Aorta (tissue), 5 donors: Measurements from ENCODE around the gene EIPR1. TPM values are rescaled to one million over a fixed set of nuclear protein-coding genes. Genes with fewer than 3 reads are reported as not detected.

Experiments used
- ATAC-seq: fragments of 200-7000 bp; cut with Tn5 transposase; one replicate; pipeline ENCODE4 v1.9.1; 2022; ENCODE audit warnings: moderate library complexity; ENCODE audit not compliant: low FRiP score
- DNase-seq, 2 donors: peaks; one replicate each; pipeline ENCODE4 v3.0.0-alpha.2; 2020
- H3K27ac ChIP-seq, 2 donors: one replicate each; pipeline ENCODE4 v1.5.1; 2013; ENCODE audit warnings: low read length in 2 of 2, mild to moderate bottlenecking in 2 of 2, moderate library complexity in 2 of 2, control low read depth in 1 of 2, inconsistent platforms in 1 of 2, low read depth in 1 of 2
- H3K27me3 ChIP-seq, 2 donors: one replicate each; pipeline ENCODE4 v1.6.1; 2013; ENCODE audit warnings: control low read depth in 1 of 2, low read length in 1 of 2, mild to moderate bottlenecking in 1 of 2, moderate library complexity in 1 of 2; ENCODE audit not compliant: insufficient read depth in 2 of 2, control insufficient read depth in 1 of 2
- H3K36me3 ChIP-seq, 2 donors: one replicate each; pipeline ENCODE4 v1.6.1; 2013; ENCODE audit warnings: control low read depth in 1 of 2, low read length in 1 of 2, mild to moderate bottlenecking in 1 of 2; ENCODE audit not compliant: insufficient read depth in 2 of 2, control insufficient read depth in 1 of 2
- H3K4me1 ChIP-seq, 2 donors: one replicate each; pipeline ENCODE4 v1.6.1; 2013; ENCODE audit warnings: low read length in 2 of 2, control low read depth in 1 of 2, mild to moderate bottlenecking in 1 of 2, moderate library complexity in 1 of 2; ENCODE audit not compliant: insufficient read depth in 2 of 2, control insufficient read depth in 1 of 2
- H3K4me3 ChIP-seq, 2 donors: one replicate each; pipeline ENCODE4 v1.5.1; 2013; ENCODE audit warnings: low read length in 2 of 2, control low read depth in 1 of 2, mild to moderate bottlenecking in 1 of 2
- H3K9me3 ChIP-seq: one replicate; pipeline ENCODE4 v1.6.1; 2013; ENCODE audit warnings: mild to moderate bottlenecking, low read length; ENCODE audit not compliant: control insufficient read depth
- WGBS, 2 donors: extraction: QIAGEN DNeasy Blood & Tissue Kit; methylation state at CpG; one replicate each; pipeline ENCODE4 v1.1.7; 2013; 5-methylcytosine and 5-hydroxymethylcytosine counted together
- intact Hi-C, 2 donors: fragments of 100-400 bp; cut with DNase I; formaldehyde crosslinking; loops; one replicate each; pipeline versions ENCODE4 v1.14.2 to v1.15.0; 2022
- polyA plus RNA-seq, 2 donors: library from polyadenylated mRNA; stranded (reverse); fragments of 200-250 nt; gene quantifications; one replicate each; pipeline ENCODE4 v1.2.3, GENCODE V29; 2013
- total RNA-seq, 2 donors: library from RNA; stranded (reverse); fragmentation: NEBNext Ultra II Directional; extraction: Animal tissue kit (Norgen Biotek cat#: 25700); gene quantifications; one replicate each; pipeline ENCODE4 v1.2.1, GENCODE V29; 2021
- donor health status: healthy with polysubstance abuse.
- donor health status: Bipolar disorder and iron deficiency.
- donor health status: DM: no; HTN: no; CAD: no.
- donor health status: DM: no; HTN: no; CAD: no.
- donor health status: DM: yes; HTN: yes; CAD: no.

Gene EIPR1
- total and polyA plus RNA-seq, 4 donors: 9.7 to 13.7 (median 10.0) TPM

- intact Hi-C loops: loop anchor here (5.0 kb wide), 2 partner anchors 41 to 231 kb away; no protein-coding TSS in a partner anchor
- no peaks in the 10 kb centered on the region for H3K27me3 ChIP-seq
- no peaks in the 10 kb centered on the region for H3K4me1 ChIP-seq
- 82 to 83% methylated on average over 14 of the region's 14 CpGs for WGBS, 2 donors
- peaks cover 0 to 8% of the 10 kb centered on the region in 2 donors for H3K36me3 ChIP-seq
- DNase-seq: no peak
- no peaks in the 10 kb centered on the region for H3K9me3 ChIP-seq
- H3K4me3 ChIP-seq: no peak overlapping the region
- H3K27ac ChIP-seq: no peak overlapping the region
- ATAC-seq: no peak
Measured at GRCh38 chr2:3420769-3421397, 43.3 kb upstream of the EIPR1 start.

GRCh38 chr2:3420076-3420768, 42.6 kb upstream of the EIPR1 start:
- no peaks in the 10 kb centered on the region for H3K9me3 ChIP-seq
- DNase-seq (no peak), ATAC-seq (no peak)
- intact Hi-C loops: loop anchor here (5.0 kb wide), 2 partner anchors 42 to 232 kb away; no protein-coding TSS in a partner anchor
- no peaks in the 10 kb centered on the region for H3K27me3 ChIP-seq
- 82 to 83% methylated on average over 12 of the region's 13 CpGs for WGBS, 2 donors
- no peaks in the 10 kb centered on the region for H3K4me1 ChIP-seq
- H3K27ac ChIP-seq: no peak overlapping the region
- peaks cover 0 to 6% of the 10 kb centered on the region in 2 donors for H3K36me3 ChIP-seq
- H3K4me3 ChIP-seq: no peak overlapping the region

- no peak for ATAC-seq
- Histone ChIP-seq H3K4me1 (no peaks in the 10 kb centered on the region), H3K4me3 (no peak overlapping the region), H3K9me3 (no peaks in the 10 kb centered on the region), H3K27me3 (no peaks in the 10 kb centered on the region), H3K27ac (no peak overlapping the region), H3K36me3 (peaks cover 2 to 6% of the 10 kb centered on the region in 2 donors)
- WGBS, 2 donors: 81 to 84% methylated on average over 11 of the region's 11 CpGs
- no peak for DNase-seq
- intact Hi-C loops: no loop called here
Measured at GRCh38 chr2:3418766-3419404, 41.3 kb upstream of the EIPR1 start.

- ATAC-seq: no peak
- intact Hi-C loops: no loop called here
- 83 to 86% methylated on average over 25 of the region's 25 CpGs for WGBS, 2 donors
Measured at GRCh38 chr2:3414133-3414860, 36.7 kb upstream of the EIPR1 start.

DNA sequence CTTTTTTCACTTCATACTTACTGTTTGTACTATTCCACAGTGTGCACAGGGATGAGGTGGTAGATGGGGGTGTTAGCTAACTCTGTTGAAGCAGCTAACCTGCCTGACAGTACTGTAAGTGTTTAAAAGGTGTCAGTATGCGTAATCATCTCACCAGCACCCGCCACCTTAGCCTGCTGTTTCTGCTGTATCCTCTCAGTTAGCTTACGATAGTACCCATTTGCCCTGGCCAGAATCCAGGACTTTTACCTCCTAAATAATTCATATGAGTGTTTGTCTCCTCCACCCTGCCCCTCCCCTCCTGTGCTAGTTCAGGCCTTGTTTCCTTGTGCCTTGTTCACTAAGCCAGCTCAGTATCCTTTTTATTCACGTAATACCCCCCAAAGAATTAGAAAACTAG, 36.1 kb upstream of the EIPR1 start:
- ATAC-seq (no peak), DNase-seq (no peak)
- Histone ChIP-seq H3K27me3 (no peaks in the 10 kb centered on the region), H3K4me1 (no peaks in the 10 kb centered on the region), H3K4me3 (no peak overlapping the region), H3K9me3 (no peaks in the 10 kb centered on the region), H3K36me3 (peaks cover 1 to 2% of the 10 kb centered on the region in 2 donors), H3K27ac (no peak overlapping the region)
- intact Hi-C loops: no loop called here
- WGBS, 2 donors: 94 to 95% methylated on average over 4 of the region's 4 CpGs

More at GRCh38 chr2:3414133-3414860, 36.7 kb upstream of the EIPR1 start:
- DNase-seq: no peak
- Histone ChIP-seq H3K27me3 (no peaks in the 10 kb centered on the region), H3K4me1 (no peaks in the 10 kb centered on the region), H3K4me3 (no peak overlapping the region), H3K9me3 (no peaks in the 10 kb centered on the region), H3K27ac (no peak overlapping the region), H3K36me3 (peaks cover 1 to 2% of the 10 kb centered on the region in 2 donors)

DNA sequence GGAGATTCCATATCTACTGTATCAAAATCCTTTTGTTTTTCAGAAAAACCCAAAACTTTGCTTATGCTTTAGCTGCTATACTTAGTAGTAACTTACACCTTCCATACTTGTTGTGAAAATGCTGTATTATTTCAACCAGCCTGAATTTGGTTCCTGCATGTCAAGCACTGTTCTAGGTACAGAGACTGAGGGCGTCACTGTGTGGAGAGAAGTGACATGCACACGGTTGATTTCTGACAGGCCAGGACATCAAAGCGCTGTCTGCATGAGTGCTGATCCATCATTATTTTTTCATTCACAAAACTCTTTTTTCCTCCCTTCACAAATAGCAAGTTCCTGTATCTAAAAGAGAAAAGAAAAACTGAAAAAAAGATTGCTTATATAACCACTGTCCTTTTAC, 33.5 kb upstream of the EIPR1 start:
- intact Hi-C loops: no loop called here
- ATAC-seq (no peak), DNase-seq (no peak)
- Histone ChIP-seq H3K4me3 (no peak overlapping the region), H3K27me3 (no peaks in the 10 kb centered on the region), H3K4me1 (no peaks in the 10 kb centered on the region), H3K9me3 (no peaks in the 10 kb centered on the region), H3K36me3 (peaks cover 0 to 2% of the 10 kb centered on the region in 2 donors), H3K27ac (no peak overlapping the region)
- WGBS, 2 donors: 82 to 83% methylated on average over 3 of the region's 3 CpGs

GRCh38 chr2:3409627-3410170, 32.1 kb upstream of the EIPR1 start:
- H3K27me3 ChIP-seq: no peaks in the 10 kb centered on the region
- H3K4me3 ChIP-seq: no peak overlapping the region
- H3K9me3 ChIP-seq: no peaks in the 10 kb centered on the region
- no peak overlapping the region for H3K27ac ChIP-seq
- no peak for ATAC-seq
- WGBS, 2 donors: 90 to 96% methylated on average over 12 of the region's 12 CpGs
- no peak for DNase-seq
- intact Hi-C loops: no loop called here
- no peaks in the 10 kb centered on the region for H3K4me1 ChIP-seq
- H3K36me3 ChIP-seq: no peaks in the 10 kb centered on the region

GRCh38 chr2:3408781-3409180, 31.2 kb upstream of the EIPR1 start:
- Histone ChIP-seq H3K4me1 (no peaks in the 10 kb centered on the region), H3K9me3 (no peaks in the 10 kb centered on the region), H3K27ac (no peak overlapping the region), H3K4me3 (no peak overlapping the region), H3K36me3 (no peaks in the 10 kb centered on the region), H3K27me3 (no peaks in the 10 kb centered on the region)
- intact Hi-C loops: no loop called here
- DNase-seq: no peak
- ATAC-seq: no peak
- 96% methylated on average over 13 of the region's 13 CpGs for WGBS, 2 donors
